Activated CD4-positive, alpha-beta T cell treated with anti-CD3 and anti-CD28 coated beads, Interleukin-2, amount 50 U/mL, for 24 hours (primary cell): ENCODE data around the gene COX5B.
A peak's percentile ranks its signal among the peaks of the same experiment; 100 is the strongest.
"Not testable (repeated sequence)": the region's sequence is repeated elsewhere in the genome, so short reads cannot be mapped to it uniquely, and the experiment has no call there.

Experiments
- DNase-seq, 2 donors: peaks; one replicate each; pipeline ENCODE4 v3.0.0-alpha.2; 2020; ENCODE audit warnings: low read depth in 1 of 2, low spot score in 1 of 2

Gene COX5B, protein sequence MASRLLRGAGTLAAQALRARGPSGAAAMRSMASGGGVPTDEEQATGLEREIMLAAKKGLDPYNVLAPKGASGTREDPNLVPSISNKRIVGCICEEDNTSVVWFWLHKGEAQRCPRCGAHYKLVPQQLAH

DNA sequence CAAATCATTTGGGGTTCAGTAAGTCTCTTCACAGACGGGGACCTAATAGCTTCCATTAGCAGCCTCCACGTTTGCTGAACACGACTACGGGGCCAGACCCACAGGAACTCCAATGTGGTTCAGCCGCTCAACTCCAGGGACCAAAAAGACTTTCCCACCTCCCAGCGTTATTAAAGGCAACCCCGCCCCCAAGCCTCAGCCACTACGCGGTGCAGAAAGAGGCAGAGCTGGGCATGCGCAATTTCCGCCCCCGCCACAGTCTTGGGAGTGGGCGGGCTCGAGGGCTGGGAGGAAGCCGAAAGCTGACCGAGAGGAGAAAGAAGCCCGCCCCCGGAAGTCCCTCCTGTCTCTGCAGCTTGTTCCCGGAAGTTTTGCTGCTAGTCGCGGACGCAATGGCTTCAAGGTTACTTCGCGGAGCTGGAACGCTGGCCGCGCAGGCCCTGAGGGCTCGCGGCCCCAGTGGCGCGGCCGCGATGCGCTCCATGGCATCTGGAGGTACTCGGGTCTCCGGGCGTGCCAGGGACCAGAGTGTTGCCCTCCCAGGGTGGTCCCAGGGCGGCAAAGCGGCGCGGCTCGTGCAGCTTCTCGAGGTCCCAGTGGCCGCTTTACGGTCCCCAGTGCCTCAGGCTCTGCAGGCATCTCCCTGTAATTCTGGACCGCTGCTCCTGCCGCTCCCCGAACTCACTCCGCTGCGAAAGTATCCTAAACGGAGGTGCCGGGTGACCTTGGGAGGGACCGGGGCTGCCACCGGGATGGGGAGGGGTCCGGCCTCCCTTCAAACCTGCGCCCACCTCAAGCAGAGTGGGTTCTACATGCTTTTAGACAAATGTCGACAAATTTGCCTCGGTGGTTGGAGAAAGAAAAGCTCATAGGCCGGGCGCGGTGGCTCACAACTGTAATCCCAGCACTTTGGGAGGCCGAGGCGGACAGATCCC lies at the start of gene COX5B:
TSS of gene COX5B (plus strand) at position 368 of the 935 bp plus-strand sequence. CDS start at position 393, 25 bp downstream.
- peak; percentile 98 for DNase-seq

DNA sequence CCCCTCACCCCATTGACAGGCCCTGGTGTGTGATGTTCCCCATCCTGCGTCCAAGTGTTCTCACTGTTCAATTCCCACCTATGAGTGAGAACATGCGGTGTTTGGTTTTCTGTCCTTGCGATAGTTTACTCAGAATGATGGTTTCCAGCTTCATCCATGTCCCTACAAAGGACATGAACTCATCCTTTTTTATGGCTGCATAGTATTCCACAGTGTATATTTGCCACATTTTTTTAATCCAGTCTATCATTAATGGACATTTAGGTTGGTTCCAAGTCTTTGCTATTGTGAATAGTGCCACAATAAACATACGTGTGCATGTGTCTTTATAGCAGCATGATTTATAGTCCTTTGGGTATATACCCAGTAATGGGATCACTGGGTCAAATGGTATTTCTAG lies 49.7 kb upstream of the COX5B start:
- not testable (repeated sequence) for DNase-seq

DNA sequence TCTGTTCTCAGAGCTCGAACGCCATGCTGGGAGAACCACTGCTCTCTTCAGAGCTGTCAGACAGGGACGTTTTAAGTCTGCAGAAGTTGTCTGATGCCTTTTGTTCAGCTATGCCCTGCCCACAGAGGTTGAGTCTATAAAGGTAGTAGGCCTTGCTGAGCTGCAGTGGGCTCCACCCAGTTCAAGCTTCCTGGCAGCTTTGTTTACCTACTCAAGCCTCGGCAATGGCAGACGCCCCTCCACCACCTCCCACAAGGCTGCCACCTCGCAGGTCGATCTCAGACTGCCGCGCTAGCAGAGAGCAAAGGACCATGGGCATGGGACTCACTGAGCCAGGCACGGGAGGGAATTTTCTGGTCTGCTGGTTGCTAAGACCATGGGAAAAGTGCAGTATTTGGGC lies 44.3 kb upstream of the COX5B start:
- not testable (repeated sequence) for DNase-seq

DNA sequence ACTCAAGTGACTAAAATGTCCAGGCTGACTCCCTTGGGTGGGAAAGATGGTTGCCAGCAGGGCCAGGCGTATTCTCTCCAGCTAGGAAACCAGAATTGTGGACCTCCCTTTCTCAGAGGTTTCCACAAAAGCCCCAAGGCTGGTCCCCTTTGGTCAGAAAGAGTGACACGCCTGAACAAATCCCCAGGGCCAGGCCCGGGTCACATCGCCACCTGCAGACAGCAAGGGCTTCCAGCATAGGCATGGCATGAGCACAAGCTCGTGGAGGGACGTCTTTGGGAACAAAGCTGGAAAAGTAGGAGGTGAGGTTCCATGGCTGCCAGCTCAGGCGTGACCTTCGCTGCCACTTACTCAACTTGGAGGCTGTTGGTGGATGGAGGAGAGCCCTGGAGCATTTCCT lies 40.8 kb upstream of the COX5B start:
- not testable (repeated sequence) for DNase-seq

DNA sequence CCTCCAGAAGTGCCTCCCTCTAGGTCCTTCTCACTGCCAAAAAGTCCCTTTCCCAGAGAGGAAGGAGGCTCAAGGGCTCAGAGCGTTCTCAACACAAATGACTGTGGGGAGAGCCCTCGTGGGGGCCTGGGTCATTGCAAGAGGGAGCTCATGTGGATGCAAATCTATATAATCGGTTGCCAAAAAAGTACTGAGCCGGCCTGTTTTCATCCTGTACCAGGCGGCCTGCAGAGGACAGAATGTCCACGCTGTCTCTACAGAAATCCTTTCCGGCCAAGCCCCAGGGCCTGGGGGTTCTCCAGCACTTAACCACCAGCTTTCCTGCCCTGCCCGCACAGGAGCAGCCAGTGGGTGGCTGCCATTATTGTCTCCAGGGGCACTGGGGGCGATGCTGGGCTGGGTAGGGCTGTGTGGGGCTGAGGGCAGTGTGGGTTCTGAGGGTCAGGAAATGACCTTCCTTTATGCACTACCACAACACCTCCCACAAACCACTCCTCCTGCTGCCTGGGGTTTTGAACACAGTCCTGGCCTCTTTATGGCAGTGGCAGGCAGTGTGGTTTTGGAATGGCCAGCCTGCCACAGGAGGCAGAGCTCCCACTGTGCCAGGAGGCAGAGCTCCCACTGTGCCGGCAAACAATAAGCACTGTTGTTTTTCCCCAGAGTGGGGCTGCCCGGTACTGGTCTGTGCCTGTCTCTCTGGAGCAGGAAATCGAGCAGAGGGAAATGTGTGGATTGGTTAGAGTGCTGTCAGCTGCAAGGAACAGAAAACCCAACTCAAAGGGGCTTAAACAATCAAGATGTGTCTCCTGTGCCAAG lies 40.1 kb upstream of the COX5B start:
- DNase-seq = not testable (repeated sequence)

DNA sequence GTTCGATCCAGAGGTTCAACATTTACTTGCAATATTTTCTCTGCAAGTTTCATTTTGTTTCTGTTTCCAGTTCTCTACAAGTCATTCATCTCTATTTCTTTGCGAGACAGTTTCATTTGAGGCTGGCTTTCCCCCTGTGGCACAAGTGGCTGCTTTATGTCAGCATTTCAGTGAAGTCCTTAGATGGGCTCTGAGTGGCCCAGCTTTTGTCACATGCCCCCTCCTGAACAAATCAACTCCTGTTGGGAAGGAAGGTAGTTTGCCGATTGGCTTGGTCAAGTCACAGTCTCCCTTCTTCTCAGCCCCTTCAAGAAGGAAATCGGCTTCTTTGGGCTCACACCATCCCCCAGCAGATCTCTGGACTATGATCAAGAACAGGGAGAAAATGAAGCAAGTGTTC lies 37.1 kb upstream of the COX5B start:
- DNase-seq = not testable (repeated sequence)

DNA sequence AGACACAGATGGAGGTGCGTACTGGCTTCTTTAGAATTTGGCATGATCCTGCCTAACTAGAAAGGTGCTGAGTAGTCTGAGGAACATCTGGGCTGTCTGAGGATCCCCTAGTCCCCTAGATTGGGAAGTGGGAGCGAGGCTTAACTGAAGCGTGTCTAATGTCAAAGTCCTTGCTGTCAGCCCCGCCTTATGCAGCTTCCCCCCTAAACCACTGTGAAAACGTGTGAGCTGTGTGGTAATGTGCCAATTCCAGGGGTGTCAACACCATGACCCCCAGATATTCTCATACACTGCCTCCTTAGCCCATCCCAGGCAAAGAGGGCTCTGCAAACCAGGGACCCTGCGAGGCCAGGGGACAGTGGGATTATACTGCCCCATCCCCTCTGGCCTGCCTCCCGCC lies 34.0 kb upstream of the COX5B start:
- not testable (repeated sequence) for DNase-seq

DNA sequence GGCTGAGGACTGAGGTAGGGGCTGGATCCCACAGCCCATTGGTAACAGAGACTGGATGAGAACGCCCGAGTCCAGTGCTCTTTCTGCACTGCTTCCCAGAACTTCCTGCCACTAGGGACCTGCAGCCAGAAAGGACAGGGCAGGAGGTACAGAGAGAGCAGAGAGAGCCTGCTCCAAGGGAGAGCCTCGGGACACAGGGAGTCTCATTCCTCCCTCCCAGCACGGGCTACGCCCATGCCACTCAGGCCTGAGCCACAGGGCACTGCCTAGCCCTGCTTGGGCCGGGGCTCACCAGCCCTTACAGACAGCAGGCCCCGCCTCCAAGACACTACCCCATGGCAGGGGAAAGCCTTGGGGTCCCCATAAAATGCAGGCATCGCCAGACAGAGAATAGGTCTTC lies 30.1 kb upstream of the COX5B start:
- DNase-seq = not testable (repeated sequence)

DNA sequence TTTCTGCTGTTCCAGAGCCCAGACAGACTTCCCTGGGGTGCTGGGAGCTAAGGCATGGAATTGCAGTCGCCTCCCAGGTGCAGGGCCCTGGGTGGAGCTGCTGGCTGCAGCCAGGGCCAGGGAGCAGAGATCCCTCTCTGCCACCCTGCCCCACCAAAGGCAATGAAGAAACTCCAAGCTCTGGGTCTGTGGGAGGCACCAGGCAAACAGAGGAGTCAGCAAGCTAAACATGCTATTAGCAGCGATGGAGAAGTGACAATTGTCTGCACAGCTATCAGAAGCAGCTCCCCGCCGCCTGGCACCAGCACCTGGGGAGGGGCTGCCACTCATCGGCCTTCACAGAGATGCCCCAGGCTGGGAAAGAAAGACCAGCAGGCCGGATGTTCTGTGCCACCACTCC lies 28.0 kb upstream of the COX5B start:
- DNase-seq = no peak

DNA sequence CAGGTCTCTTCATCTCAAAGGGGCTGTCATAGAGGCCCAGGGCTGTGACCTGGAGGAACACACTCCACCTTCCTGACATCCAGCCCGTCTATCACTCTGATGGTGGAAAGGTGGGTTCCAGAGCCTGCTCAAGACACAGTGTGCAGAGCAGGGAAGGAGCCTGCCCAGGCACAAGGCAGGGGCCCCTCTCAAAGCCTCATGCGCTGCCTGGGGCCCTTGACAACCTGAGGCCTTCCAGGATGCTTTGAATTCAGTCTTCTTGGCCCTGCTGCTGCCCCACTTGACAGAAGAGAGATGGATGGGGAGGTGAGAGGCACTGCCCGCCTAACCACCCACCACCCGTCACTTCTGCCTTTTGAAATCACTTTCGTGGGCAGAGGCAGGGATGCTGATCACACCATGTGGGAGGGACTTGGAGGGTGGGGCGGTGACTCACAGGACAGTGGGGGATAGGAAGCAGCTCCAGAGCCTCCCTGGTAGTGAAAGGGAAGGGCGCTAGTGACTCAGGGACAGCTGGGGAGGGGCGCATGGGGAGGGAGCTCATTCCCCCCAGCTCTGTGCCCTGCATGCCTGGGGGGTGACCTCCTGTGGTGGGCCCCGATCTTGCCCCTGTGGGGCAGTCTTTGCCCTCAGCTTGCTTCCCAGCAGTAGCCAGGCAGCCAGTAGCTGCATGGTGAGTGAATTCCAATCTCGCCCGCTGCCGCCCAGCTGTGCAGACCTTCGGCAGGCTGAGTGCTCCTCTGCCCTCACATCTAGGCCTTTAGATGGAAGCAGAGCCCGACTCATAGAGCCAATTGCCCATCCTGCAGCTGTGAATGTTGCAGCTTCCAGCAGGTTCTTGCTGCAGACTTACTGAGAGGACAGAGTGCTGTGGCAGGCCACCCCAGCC lies 26.7 kb upstream of the COX5B start:
- not testable (repeated sequence) for DNase-seq

DNA sequence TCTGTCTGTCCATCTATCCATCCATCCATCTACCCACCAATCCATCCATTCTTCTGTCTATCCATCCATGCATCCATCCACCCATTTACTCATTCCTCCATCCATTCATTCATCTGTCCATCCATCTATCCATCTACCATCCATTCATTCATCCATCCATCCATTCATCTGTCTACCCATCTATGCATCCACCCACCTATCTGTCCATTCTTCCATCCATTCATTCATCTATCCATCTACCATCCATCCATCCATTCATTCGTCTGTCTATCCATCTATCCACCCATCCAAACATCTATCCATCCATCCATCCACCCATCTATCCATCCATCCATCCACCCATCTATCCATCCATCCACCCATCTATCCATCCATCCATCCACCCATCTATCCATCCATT lies 25.4 kb upstream of the COX5B start:
- DNase-seq = not testable (repeated sequence)

DNA sequence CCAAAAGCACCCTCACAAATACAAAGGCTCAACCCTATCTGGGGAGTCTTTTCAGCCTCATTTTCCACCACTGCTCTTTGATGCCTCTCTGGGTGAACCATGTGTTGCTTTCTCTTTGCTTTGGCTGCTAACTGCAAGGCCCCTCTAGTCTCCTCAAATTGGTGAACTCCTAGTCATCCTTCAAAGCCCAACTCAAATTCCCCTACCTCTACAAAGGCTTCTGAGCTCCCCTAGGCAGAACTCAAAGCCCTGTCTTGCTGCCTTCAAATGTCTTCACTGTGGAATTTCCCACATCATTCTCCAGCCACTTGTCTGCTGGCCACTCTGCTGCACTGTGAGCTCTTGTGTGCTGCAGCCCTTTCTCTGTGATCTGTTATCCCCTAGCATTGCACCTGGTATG lies 22.9 kb upstream of the COX5B start:
- not testable (repeated sequence) for DNase-seq

DNA sequence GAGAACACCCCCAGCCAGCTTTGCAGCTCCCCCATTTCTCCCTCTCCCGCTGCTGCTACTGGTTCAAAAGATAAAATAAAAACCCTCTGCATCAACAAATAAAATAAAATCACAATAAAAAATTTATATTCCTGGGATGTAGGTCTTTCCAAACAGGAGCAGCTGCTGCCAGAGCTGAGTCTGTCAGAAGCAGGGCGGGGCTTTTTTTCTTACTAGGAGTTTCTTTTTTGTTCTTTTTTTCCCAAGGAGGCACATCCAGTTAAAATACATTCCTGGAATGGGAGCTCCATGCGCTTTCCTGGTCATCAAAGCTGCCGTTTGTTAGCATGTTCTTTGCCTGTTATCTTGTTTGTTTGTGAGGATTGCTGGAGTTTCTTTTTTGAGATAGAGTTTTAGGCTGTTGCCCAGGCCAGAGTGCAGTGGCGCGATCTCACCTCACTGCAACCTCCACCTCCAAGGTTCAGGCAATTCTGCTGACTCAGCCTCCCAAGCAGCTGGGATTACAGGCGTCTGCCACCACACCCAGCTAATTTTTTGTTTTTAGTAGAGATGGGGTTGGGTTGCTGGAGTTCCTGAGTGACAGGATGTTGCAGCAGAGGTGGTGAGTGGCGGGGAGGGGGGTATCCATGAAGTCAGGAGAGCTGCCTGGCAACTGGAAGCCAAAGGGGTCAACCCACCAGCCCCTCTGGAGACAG lies 20.4 kb upstream of the COX5B start:
- DNase-seq = not testable (repeated sequence)

DNA sequence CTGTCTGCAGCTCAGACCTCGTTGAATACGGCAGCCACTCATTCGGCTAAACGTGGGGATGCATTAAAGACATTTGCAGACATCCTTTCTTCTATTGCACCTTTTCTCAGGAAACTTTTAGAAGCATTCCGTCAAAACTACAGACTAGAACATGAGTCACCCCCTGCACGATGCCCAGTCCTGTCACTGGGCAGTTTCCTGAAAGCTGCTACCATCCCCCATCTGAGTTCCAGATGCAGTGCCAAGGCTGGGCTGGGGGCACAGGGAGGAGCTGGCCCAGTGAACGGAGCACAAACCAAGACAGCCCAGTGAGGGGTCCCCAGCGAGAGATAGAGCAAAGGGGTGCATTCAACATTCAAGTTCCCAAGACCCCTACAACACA lies 19.8 kb upstream of the COX5B start:
- not testable (repeated sequence) for DNase-seq

DNA sequence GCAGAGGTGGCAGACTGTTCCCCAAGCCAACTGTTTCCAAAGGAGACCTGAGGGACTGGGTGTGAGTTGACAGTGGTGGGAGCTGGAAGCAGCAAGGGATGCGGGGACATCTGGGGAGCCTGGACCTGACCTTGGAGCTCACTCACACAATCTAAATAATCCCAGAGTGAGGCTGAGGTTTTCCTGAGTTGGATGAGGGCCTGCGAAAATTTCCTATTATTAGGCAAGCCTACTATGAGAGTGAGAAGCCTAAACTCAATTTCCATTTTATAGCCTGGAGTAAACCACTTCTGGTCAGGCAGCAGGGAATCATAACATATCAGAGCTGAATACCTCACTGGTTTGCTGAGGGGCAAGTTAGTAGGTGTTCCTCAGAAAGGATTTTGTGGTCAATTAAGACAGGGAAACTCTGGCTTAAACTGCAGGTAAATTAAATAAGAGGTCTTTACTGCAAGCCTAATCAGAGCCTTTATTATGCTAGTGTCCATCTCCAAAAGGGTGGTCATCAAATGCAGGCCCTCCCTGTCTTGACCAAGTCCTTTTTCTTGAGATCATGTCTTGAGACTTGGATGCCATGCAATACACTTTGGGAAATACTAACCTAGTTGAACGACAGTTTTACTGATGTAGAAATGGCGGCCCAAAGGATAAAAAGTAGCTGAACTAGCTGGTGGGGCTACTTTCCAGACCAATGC lies 1.7 kb upstream of the COX5B start:
- DNase-seq = no peak

DNA sequence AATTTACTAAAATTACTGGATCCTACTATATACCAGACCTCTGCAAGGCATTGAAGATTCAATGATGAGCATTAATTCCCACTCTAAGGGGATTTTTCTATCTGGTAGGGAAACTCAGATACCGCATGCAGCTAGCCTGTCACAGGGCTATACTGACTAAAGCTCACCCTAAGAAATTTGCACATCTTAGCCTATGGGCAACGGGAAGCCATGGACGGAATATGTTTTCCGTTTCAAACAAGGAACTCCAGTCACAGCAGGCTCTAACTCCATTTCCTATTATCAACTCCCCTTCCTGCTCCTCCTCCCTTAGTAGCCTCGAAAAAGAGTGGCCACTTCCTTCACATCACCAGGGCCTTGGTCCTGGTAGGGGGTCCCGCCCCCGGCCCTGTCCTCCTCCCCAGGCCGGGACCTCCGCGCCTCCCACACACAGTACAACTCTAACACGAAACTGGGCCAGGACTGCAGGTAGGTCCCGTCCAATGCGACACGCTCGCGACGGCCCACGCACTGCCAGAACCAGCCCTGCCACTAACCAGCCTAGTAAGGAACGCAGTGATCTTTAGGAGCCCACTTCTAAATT lies 659 bp upstream of the COX5B start:
- DNase-seq = no peak

DNA sequence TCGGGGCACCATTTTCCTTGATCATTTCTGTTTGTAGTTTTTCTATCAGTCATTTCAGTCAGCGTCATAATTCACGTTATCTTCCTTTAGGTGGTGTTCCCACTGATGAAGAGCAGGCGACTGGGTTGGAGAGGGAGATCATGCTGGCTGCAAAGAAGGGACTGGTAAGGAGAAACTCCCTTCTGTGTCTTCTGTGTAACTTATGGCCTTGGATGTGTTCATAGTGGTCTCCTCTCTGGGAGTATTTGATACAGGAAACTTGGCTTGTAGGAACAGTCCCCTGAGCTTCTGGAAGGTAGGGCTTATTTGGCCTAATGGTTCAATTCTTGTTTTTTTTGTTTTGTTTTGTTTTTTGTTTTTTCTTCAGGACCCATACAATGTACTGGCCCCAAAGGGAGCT lies 1.1 kb downstream of the COX5B start:
- DNase-seq = no peak

DNA sequence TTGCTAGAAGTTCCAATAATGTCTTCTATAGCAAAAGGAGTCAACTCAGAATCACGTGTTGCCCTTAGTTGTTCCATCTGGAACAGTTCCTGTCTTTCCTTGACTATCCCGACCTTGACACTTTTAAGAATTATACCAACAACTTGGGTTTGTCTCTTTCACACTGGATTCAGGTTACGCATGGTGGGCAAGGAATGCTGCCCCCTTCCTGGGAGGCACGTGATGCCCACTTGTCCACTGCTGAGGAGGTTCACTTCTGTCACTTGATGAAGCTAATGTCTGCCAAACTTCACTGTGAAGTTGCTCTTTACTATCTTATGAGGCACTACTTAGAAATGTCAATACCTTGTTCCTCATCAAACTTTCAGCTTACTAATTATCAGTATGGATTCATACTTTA lies 5.3 kb downstream of the COX5B start:
- no peak for DNase-seq

DNA sequence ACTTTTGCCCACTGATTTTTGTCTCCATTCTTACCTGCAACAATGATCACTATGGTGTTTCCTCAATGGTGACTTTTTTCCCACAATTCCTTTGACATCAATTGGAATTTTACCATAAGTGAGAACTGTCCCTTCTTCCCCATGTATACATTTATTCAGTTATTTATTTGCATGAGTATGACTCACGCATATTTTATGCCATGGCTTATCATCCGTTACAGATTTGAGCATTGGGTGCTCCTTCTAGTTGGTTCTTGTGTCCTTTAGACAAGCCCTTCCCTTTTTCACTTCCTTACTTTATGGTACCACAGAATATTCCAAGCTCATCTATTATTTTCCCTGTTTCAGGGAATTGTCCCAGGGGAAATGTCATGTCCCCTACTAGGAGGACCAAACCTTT lies 7.6 kb downstream of the COX5B start:
- no peak for DNase-seq
